AG10803 (cell line): Measurements from ENCODE around the gene TIMM50.

Source experiments
- DNase-seq: peaks from one replicate; pipeline ENCODE4 v3.0.0; 2010; ENCODE audit warnings: low read depth
- H3K4me3 ChIP-seq: 2 replicates; pipeline ENCODE4 v1.5.1; 2011; ENCODE audit warnings: mild to moderate bottlenecking, low read length, control low read depth
- TF ChIP-seq, protein P1 (sequence below): conservative IDR thresholded peaks from 2 replicates; pipeline ENCODE4 v1.5.1; 2011; ENCODE audit warnings: mild to moderate bottlenecking, low read length, control low read depth, inconsistent platforms

TIMM50 gene

DNA sequence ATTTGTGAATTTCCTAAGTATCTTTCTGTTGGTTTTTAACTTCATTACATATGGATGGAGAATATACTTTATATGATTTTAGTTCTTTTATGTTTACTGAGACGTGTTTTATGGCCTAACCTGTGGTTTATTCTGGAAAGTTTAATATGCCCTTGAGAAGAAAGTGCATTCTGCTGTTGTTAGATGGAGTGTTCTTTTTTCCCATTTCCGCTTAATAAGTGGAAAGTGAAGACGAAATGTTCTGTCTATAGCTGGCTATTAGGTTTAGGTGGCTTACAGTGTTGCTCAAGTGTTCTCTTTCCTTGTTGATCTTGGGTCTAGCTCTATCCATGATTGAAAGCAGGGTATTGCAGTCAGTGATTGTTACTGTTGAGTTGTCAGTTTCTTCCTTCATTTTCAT is 17.2 kb upstream of the TIMM50 start:
- no peak overlapping the region for H3K4me3 ChIP-seq
- TF ChIP-seq, protein P1, sequence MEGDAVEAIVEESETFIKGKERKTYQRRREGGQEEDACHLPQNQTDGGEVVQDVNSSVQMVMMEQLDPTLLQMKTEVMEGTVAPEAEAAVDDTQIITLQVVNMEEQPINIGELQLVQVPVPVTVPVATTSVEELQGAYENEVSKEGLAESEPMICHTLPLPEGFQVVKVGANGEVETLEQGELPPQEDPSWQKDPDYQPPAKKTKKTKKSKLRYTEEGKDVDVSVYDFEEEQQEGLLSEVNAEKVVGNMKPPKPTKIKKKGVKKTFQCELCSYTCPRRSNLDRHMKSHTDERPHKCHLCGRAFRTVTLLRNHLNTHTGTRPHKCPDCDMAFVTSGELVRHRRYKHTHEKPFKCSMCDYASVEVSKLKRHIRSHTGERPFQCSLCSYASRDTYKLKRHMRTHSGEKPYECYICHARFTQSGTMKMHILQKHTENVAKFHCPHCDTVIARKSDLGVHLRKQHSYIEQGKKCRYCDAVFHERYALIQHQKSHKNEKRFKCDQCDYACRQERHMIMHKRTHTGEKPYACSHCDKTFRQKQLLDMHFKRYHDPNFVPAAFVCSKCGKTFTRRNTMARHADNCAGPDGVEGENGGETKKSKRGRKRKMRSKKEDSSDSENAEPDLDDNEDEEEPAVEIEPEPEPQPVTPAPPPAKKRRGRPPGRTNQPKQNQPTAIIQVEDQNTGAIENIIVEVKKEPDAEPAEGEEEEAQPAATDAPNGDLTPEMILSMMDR: no peak
- no peak for DNase-seq

GRCh38 chr19:39465956-39466747 is 14.5 kb upstream of the TIMM50 start:
- no peak overlapping the region for H3K4me3 ChIP-seq
- TF ChIP-seq, protein P1: no peak
- DNase-seq: no peak

GRCh38 chr19:39467941-39468340 is 12.7 kb upstream of the TIMM50 start:
- TF ChIP-seq, protein P1: no peak
- DNase-seq: no peak
- no peak overlapping the region for H3K4me3 ChIP-seq

- DNase-seq: no peak
Measured at GRCh38 chr19:39469036-39469435, 11.6 kb upstream of the TIMM50 start.

DNA sequence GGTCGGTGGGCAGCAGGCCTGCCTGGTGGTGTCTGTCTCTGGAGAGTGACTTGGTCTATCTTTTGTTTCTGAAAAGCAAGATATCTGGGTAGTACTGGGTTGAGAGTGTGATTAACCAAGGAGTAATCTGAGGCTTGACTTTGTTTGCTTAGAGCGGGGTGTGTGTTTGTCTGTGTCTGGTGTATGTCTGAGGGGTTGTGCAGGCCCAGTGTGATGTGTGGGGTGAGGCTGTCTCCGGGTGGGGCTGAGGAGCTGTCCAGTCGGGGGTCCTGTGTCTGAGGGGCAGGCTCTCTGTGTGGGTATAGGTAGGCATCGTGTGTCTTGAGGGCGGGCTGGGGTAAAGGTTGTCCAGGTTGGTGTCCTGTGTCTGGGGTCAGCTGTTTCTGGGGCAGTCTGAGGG is 11.1 kb upstream of the TIMM50 start:
- TF ChIP-seq, protein P1: no peak
- no peak for DNase-seq
- H3K4me3 ChIP-seq: no peak overlapping the region

More at GRCh38 chr19:39469036-39469435, 11.6 kb upstream of the TIMM50 start:
- H3K4me3 ChIP-seq: no peak overlapping the region
- TF ChIP-seq, protein P1: no peak

- no peak overlapping the region for H3K4me3 ChIP-seq
- no peak for DNase-seq
- TF ChIP-seq, protein P1: no peak
Measured at GRCh38 chr19:39470724-39471339, 9.8 kb upstream of the TIMM50 start.
